Activated B cell treated with CpG ODN at 0.5 μM for 24 hours (primary cell): Measurements from ENCODE around the gene TEKTIP1. TPM values are rescaled to one million over a fixed set of nuclear protein-coding genes. Genes with fewer than 3 reads are reported as not detected.

Source experiments
- ATAC-seq: fragments of 200-7000 bp; cut with Tn5 transposase; one replicate; pipeline ENCODE4 v1.10.0; 2021; ENCODE audit warnings: low read depth, mild to moderate bottlenecking, moderate library complexity
- CTCF ChIA-PET: fragments of 350-600 bp; sonication (Branson Sonifier 250); formaldehyde crosslinking; loops from one replicate; lab custom pipeline; 2021; ENCODE audit warnings: antibody characterized with exemption; lab: Charles Lee
- POLR2A ChIA-PET: fragments of 350-600 bp; sonication (Branson Sonifier 250); formaldehyde crosslinking; loops from one replicate; lab custom pipeline; 2021; ENCODE audit warnings: antibody characterized with exemption; lab: Charles Lee
- DNase-seq: peaks from one replicate; pipeline ENCODE4 v3.0.0; 2022
- H3K27ac Mint-ChIP-seq: one replicate; pipeline ENCODE4 v1.8.0; 2020; ENCODE audit warnings: mixed read lengths
- H3K27me3 Mint-ChIP-seq: one replicate; pipeline ENCODE4 v1.8.0; 2021; ENCODE audit warnings: mixed read lengths
- H3K36me3 Mint-ChIP-seq: one replicate; pipeline ENCODE4 v1.8.0; 2021; ENCODE audit warnings: low read depth, mixed read lengths
- H3K4me1 Mint-ChIP-seq: one replicate; pipeline ENCODE4 v1.8.0; 2021; ENCODE audit warnings: mixed read lengths
- H3K4me3 Mint-ChIP-seq: one replicate; pipeline ENCODE4 v1.8.0; 2020; ENCODE audit warnings: mild to moderate bottlenecking, mixed read lengths
- H3K9me3 Mint-ChIP-seq: one replicate; pipeline ENCODE4 v1.8.0; 2020; ENCODE audit warnings: mixed read lengths
- CTCF ChIP-seq: fragments of 200-600 bp; IDR thresholded peaks from one replicate; pipeline ENCODE4 v1.8.0; 2022; ENCODE audit warnings: antibody characterized with exemption, mild to moderate bottlenecking
- intact Hi-C: fragments of 100-400 bp; cut with micrococcal nuclease; formaldehyde crosslinking; loops from one replicate; pipeline ENCODE4 v1.15.1; 2024
- total RNA-seq: library from RNA; stranded (reverse); gene quantifications from 2 replicates; pipeline ENCODE4 v1.2.3, GENCODE V29; 2022

TEKTIP1 gene
- total RNA-seq, 1 donor from 2014 or later: 7.1 TPM

DNA sequence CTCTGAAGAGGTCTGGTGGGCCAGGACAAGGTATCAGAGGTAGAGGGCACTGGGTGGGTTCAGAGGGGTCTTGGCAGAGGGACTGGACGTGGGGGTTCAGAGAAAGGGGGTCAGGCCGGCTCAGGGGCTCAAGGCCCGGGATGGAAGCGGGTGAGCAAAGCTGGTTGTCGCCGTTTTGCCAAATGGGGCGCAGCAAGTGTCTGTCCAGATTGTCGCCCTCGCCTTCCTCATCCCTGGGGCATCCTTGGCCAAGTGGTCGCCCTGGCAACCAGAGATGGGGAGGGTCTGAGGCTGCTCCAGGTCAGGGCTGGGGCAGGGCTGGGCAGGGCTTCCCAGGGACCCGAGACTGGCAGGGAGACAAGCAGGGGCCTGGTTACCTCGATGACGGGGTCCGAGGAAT is 45.3 kb upstream of the TEKTIP1 start:
- no peak overlapping the region for H3K4me3 Mint-ChIP-seq
- ChIA-PET POLR2A (no interaction called here), CTCF (no interaction called here)
- DNase-seq: no peak
- no peak for TF ChIP-seq CTCF
- H3K27ac Mint-ChIP-seq: no peak overlapping the region
- H3K36me3 Mint-ChIP-seq: peaks cover 56% of the 10 kb centered on the region
- intact Hi-C loops: no loop called here
- H3K9me3 Mint-ChIP-seq: no peaks in the 10 kb centered on the region
- peaks cover 2% of the 10 kb centered on the region for H3K4me1 Mint-ChIP-seq
- ATAC-seq: no peak
- H3K27me3 Mint-ChIP-seq: no peaks in the 10 kb centered on the region

DNA sequence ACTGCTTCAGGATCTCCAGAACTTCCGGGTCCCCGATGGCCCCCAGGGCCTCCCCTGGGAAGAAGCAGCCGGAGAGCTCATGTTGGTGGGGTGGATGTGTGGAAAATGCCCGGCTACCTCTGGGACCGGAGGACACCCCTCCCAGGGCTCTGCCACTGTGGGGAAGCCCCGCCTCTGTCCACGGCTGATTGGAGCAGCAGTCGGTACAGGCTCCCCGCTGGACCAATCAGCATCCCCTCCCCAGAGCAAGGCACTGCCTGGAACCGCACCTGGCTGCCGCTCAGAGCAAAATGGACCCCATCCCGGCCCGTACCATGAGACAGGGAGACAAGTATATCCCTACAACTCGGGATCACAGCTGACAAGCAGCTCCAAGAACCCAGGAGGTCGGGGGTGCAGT is 44.9 kb upstream of the TEKTIP1 start:
- Mint-ChIP-seq H3K27ac (no peak overlapping the region), H3K9me3 (no peaks in the 10 kb centered on the region), H3K4me3 (no peak overlapping the region), H3K27me3 (no peaks in the 10 kb centered on the region), H3K36me3 (peaks cover 57% of the 10 kb centered on the region), H3K4me1 (peaks cover 4% of the 10 kb centered on the region)
- ATAC-seq: peak; percentile 54
- TF ChIP-seq CTCF: no peak
- DNase-seq: no peak
- POLR2A ChIA-PET: no interaction called here
- intact Hi-C loops: no loop called here
- CTCF ChIA-PET: interaction anchor here (1.1 kb wide), 1 partner anchor 9 kb away, joined by 5 read pairs; no protein-coding TSS in a partner anchor

GRCh38 chr19:3494559-3494958 is 44.4 kb upstream of the TEKTIP1 start:
- ATAC-seq (no peak), DNase-seq (no peak)
- intact Hi-C loops: no loop called here

GRCh38 chr19:3496392-3497273 is 42.3 kb upstream of the TEKTIP1 start:
- no peak for TF ChIP-seq CTCF
- Mint-ChIP-seq H3K27ac (no peak overlapping the region), H3K36me3 (peaks cover 53% of the 10 kb centered on the region), H3K4me3 (no peak overlapping the region), H3K27me3 (no peaks in the 10 kb centered on the region), H3K4me1 (peaks cover 16% of the 10 kb centered on the region), H3K9me3 (no peaks in the 10 kb centered on the region)
- intact Hi-C loops: no loop called here
- ATAC-seq: no peak
- ChIA-PET CTCF (no interaction called here), POLR2A (interaction anchor here (0.5 kb wide), 1 partner anchor 25 kb away, joined by 3 read pairs; no protein-coding TSS in a partner anchor)
- no peak for DNase-seq

More at GRCh38 chr19:3494559-3494958, 44.4 kb upstream of the TEKTIP1 start:
- Mint-ChIP-seq H3K27ac (no peak overlapping the region), H3K4me3 (no peak overlapping the region), H3K9me3 (no peaks in the 10 kb centered on the region), H3K27me3 (no peaks in the 10 kb centered on the region), H3K4me1 (peaks cover 7% of the 10 kb centered on the region), H3K36me3 (peaks cover 59% of the 10 kb centered on the region)
- ChIA-PET CTCF (interaction anchor here (1.1 kb wide), 1 partner anchor 10 kb away, joined by 5 read pairs; no protein-coding TSS in a partner anchor), POLR2A (no interaction called here)
- TF ChIP-seq CTCF: no peak

GRCh38 chr19:3497757-3498520 is 41.0 kb upstream of the TEKTIP1 start:
- H3K27ac Mint-ChIP-seq: no peak overlapping the region

More at GRCh38 chr19:3497757-3498520, 41.0 kb upstream of the TEKTIP1 start:
- Mint-ChIP-seq H3K27me3 (no peaks in the 10 kb centered on the region), H3K4me1 (peaks cover 16% of the 10 kb centered on the region), H3K9me3 (no peaks in the 10 kb centered on the region), H3K36me3 (peaks cover 45% of the 10 kb centered on the region), H3K4me3 (no peak overlapping the region)
- DNase-seq (no peak), ATAC-seq (no peak)
- no peak for TF ChIP-seq CTCF
- CTCF ChIA-PET: no interaction called here
- POLR2A ChIA-PET: no interaction called here
- intact Hi-C loops: no loop called here
